ACC112 (cell line): ENCODE data around the gene JOSD2.

Experiments used
- H2AFZ ChIP-seq: fragments of 200-600 bp; sonication (generic); one replicate; pipeline ENCODE4 v1.6.0; 2017; ENCODE audit warnings: antibody characterized with exemption, low read length; ENCODE audit not compliant: unreplicated experiment
- H3K27ac ChIP-seq: fragments of 200-600 bp; sonication (generic); 2 replicates; pipeline ENCODE4 v1.5.1; 2014; ENCODE audit warnings: low read depth, mild to moderate bottlenecking, antibody characterized with exemption, low read length, moderate library complexity
- H3K27me3 ChIP-seq: fragments of 200-600 bp; sonication (generic); 2 replicates; pipeline ENCODE4 v1.6.1; 2014; ENCODE audit warnings: mild to moderate bottlenecking, antibody characterized with exemption, low read length, moderate library complexity, mixed read lengths; ENCODE audit not compliant: insufficient read depth
- H3K36me3 ChIP-seq: fragments of 200-600 bp; sonication (generic); 2 replicates; pipeline ENCODE4 v1.6.1; 2016; ENCODE audit warnings: mild to moderate bottlenecking, antibody characterized with exemption, low read length, moderate library complexity, mixed read lengths; ENCODE audit not compliant: insufficient read depth
- H3K4me1 ChIP-seq: fragments of 200-600 bp; sonication (generic); one replicate; pipeline ENCODE4 v1.6.1; 2016; ENCODE audit warnings: low read length, mixed read lengths; ENCODE audit not compliant: insufficient read depth, unreplicated experiment, control insufficient read depth
- H3K4me3 ChIP-seq: fragments of 200-600 bp; sonication (generic); 2 replicates; pipeline ENCODE4 v1.5.1; 2014; ENCODE audit warnings: mild to moderate bottlenecking, low read depth, low read length
- H3K79me2 ChIP-seq: fragments of 200-600 bp; sonication (generic); one replicate; pipeline ENCODE4 v1.6.0; 2016; ENCODE audit warnings: low read length; ENCODE audit not compliant: control insufficient read depth, unreplicated experiment, insufficient read depth

Gene JOSD2

DNA sequence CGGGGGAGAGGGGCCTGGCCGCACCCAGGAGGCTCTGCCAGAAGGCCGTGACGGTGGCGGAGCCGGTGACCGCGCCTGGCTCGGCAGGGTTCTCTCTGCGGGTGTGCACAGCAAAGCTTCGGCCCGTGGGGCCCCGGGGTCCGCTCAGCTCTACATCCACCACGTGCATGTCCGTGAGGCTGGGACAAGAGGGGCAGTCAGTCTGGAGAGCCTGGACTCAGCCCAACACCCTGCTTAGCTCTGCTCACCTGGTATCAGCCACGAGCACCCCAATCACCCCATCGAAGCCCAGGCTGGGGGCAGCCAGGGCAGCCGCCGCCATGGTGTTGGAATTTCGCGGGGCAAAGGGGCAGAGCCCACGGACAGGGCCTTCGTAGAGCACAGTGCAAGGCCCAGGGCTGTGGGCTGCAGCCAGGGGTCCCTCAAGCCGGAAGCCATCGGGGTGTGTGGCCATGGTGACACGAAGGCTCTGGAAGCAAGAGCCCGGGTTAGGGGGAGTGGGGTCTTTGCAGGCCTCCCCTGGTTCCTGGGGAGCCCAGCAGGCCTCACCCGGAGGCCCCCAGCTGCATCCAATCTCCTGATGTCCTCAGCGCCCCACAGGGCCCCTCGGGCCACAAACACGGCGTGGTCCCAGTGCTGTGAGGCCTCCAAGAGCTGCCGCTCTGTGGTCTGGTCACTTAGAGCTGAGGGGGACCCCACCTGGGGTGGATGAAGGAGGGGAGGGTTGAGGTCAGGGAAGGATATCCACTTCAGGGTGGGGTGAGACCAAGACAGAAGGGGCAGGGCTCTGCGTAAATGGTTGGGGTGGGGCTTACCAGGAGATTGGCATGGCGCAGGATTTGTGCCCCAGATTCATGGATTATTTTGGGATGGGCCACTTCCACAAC is 1.4 kb upstream of the JOSD2 start:
- Histone ChIP-seq H3K4me1 (no peaks in the 10 kb centered on the region), H3K27me3 (no peaks in the 10 kb centered on the region), H3K4me3 (peak overlapping the region; percentile 96), H3K79me2 (peaks cover 9% of the 10 kb centered on the region), H3K36me3 (no peaks in the 10 kb centered on the region), H3K27ac (no peak overlapping the region), H2AFZ (no peak overlapping the region)

DNA sequence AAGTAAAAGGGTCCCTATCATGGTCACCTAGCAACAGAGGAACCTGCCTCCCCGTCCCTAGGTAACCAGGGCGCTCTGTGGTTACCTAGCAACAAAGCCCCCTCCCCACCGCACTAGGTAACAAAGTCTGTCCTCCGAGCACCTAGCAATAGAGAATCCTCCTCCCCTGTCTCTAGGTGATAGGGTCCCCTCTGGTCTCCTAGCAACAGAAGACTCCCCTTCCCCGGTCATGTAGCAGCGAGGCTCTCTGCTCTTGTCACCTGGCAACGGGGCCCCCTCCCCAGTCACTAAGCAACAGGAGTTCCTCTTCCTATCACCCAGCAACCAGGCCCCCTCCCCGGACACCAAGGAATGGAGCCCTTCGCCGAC is 307 bp downstream of the JOSD2 start:
- Histone ChIP-seq H3K4me1 (no peaks in the 10 kb centered on the region), H3K27me3 (no peaks in the 10 kb centered on the region), H3K36me3 (no peaks in the 10 kb centered on the region), H3K27ac (peak overlapping the region; percentile 29; the same call in 1 of the 2 replicates), H2AFZ (peak overlapping the region; percentile 69), H3K79me2 (peaks cover 9% of the 10 kb centered on the region), H3K4me3 (peak overlapping the region; percentile 96)

DNA sequence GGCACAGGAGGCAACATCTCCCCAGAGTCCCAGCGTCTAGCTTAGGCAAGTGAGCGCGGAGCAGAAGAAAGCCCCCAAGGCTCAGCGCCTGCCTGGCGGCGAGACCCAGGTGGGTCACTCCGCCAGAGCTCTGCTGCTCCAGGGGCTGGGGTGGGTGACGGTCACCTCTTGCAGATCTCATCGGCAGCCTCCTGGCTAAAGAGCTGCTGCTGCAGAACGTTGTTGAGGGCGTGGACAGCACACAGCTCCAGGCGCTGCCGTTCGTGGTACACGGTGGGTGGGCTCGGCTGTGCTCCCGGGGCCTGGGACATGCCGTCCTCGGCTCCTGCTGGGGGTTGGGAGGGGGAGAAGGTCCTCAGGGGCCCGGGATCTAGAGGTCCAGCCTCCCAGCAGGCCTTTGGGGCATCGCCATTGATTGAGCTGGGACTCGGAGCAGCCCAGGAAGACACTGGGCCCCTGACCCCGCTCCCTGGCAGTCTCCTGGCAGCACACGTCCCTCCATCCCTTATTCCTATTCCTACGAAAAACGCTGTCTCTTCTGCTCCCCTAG is 795 bp downstream of the JOSD2 start:
- Histone ChIP-seq H3K4me1 (no peaks in the 10 kb centered on the region), H3K36me3 (no peaks in the 10 kb centered on the region), H3K27ac (no peak overlapping the region), H3K27me3 (no peaks in the 10 kb centered on the region), H3K4me3 (peak overlapping the region; percentile 96), H3K79me2 (peaks cover 9% of the 10 kb centered on the region), H2AFZ (peak overlapping the region; percentile 69)

DNA sequence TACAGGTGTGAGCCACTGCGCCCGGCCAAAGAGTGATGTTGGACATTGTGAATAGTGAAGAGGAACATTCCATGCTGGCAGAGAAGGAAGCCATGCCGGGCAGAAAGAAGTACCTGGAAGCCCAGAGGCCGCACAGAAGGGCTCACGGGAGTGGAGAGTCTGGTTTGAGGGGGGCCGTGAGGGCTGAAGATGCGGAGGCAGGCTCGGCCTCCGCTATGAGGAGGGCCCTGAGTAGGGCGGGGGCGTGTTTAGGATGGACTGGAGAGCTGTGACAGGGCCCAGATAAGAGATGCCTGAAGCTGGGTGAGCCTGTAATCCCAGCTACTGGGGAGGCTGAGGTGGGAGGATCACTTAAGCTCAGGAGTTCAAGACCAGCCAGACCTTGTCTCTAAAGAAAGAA is 1.6 kb downstream of the JOSD2 start:
- Histone ChIP-seq H3K27ac (no peak overlapping the region), H3K36me3 (no peaks in the 10 kb centered on the region), H2AFZ (no peak overlapping the region), H3K27me3 (no peaks in the 10 kb centered on the region), H3K4me1 (no peaks in the 10 kb centered on the region), H3K4me3 (no peak overlapping the region), H3K79me2 (peaks cover 9% of the 10 kb centered on the region)

DNA sequence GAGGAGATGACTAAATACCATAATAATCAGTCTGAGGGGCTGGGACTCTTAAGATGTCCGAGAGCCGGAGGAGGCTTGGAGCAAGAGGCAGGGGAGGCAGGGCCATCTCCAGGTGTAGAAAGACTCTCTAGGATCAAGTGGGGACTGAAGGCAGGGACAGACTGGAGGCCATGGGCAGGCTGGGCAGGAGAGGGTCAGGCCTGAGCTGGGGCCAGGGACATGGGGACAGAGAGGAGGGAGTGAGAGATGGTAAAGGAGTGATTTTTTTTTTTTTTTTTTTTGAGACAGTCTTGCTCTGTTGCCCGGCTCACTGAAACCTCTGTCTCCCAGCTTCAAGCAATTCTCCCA is 2.2 kb downstream of the JOSD2 start:
- no peak overlapping the region for H3K27ac ChIP-seq
- H3K36me3 ChIP-seq, result no peaks in the 10 kb centered on the region
- no peak overlapping the region for H2AFZ ChIP-seq
- H3K79me2 ChIP-seq, result peaks cover 9% of the 10 kb centered on the region
- H3K4me3 ChIP-seq, result no peak overlapping the region
- no peaks in the 10 kb centered on the region for H3K4me1 ChIP-seq
- H3K27me3 ChIP-seq, result no peaks in the 10 kb centered on the region

DNA sequence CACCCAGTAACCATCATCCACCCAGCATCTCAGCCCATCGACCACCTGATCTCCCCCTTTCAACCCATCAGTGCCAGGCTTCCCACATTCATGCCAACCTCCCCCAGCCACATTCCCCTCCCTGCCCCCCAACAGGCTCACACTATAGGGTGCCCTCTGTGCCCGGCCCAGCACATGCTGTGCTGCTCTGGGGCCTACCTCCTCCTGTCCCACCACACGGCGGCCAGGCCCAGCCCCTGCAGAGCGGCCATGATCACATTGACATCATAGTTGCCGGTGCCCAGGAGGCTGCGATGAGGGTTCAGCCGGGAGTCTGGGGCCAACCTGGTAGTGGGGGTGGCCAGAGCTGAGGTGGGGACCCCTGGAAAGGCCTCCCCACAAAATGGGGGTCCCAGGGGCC is 3.6 kb downstream of the JOSD2 start:
- H3K79me2 ChIP-seq, result peaks cover 9% of the 10 kb centered on the region
- H3K27ac ChIP-seq, result no peak overlapping the region
- H3K4me1 ChIP-seq, result no peaks in the 10 kb centered on the region
- H3K27me3 ChIP-seq, result no peaks in the 10 kb centered on the region
- no peak overlapping the region for H2AFZ ChIP-seq
- no peak overlapping the region for H3K4me3 ChIP-seq
- H3K36me3 ChIP-seq, result no peaks in the 10 kb centered on the region

DNA sequence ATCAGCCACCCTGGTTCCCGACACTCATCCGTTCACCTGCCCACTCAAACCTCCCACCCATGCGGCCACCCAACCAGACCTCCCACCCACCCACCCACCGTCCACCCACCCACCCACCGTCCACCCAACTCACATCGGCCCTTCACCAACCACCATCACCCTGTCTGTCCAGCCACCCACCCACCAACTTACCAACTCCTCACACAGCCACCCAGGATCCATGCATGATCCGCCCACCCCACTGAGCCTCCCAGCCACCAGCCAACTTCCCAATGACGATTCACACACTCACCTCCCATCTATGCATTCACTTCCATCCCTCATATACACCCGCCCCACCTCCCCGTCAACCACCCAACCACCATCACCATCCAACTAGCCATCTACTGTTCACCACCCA is 4.3 kb downstream of the JOSD2 start:
- Histone ChIP-seq H3K79me2 (peaks cover 6% of the 10 kb centered on the region), H3K4me3 (no peak overlapping the region), H3K27ac (no peak overlapping the region), H3K36me3 (no peaks in the 10 kb centered on the region), H2AFZ (no peak overlapping the region), H3K4me1 (no peaks in the 10 kb centered on the region), H3K27me3 (no peaks in the 10 kb centered on the region)

DNA sequence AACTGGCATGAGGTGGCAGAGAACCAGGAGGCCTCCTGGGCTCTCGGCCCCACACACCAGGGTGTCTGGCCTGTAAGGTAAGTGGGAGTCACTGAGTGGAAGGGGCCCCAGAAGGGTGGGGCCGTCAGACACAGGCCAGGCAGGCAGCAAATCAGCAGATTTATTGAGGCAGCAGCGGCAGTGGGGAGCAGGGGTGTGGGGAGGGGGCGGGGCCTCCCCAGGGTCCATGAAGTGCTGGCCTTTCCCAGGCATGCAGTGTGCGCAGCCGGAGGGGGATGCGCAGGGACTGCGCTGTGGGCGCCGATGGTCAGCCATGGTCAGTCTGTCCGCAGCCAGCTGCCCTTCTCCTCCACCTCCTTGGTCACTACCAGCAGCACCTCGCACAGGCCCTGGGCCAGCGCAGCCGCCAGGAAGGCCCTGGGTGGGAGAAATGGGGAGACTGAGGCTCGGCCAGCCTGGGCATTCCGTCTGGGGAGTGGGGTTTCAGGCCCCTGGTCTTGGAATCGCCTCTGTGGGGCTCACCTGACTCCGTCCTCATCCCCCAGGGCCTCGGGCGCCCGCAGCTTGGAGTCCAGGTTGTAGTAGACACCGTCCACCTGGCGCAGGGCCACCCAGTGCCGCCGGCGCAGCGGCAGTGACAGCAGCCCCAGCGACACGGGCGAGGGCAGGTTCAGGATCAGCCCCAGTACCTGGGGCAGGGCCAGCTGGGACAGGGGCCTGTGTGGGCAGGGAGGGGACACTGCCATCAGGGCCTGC is 5.0 kb downstream of the JOSD2 start:
- H2AFZ ChIP-seq, result no peak overlapping the region
- no peaks in the 10 kb centered on the region for H3K27me3 ChIP-seq
- H3K79me2 ChIP-seq, result peaks cover 6% of the 10 kb centered on the region
- H3K4me1 ChIP-seq, result no peaks in the 10 kb centered on the region
- H3K36me3 ChIP-seq, result no peaks in the 10 kb centered on the region
- no peak overlapping the region for H3K27ac ChIP-seq
- H3K4me3 ChIP-seq, result no peak overlapping the region

DNA sequence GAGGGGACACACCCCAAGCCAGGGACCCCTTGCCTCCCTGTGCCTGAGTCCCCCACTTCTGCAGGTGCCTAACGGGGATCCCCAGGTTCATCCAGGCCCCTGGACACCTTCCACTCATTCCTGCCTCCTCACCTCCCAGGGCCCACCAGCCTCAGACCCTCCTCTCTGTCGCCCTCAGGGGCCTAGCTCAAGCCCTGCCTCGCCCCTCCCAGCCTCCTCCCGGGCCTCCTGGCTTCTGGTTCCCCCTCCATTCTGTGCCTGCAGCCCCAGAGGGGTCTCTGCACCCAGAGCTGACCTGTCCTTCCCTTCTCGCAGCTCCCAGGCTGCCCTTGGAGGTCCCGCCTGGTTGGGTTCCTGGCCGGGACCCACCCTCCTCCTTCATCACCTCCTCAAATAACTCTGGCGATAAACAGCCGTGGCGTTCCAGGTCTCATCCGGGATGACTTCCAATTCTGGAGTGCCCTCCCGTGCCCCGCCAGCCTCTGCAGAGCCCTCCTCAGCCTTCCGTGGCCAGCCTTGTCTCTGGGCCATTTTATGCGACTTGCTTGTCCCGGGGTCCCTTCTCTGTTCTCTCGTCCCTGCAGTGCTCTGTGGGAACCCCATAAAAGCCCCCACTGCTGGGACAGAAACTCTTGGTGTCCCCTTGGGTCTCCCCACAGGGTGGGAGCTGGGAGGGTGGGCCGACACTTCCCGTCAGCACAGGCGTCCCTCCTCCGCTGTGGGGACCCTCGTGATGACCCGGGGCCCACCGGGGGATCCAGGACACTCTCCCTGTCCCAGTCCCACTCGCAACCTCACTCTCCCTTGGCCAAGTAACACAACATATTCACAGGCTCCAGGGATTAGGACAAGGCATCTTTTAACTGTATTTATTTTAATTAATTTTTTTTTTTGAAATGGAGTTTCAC is 9.2 kb downstream of the JOSD2 start:
- Histone ChIP-seq H3K79me2 (no peaks in the 10 kb centered on the region), H3K4me1 (no peaks in the 10 kb centered on the region), H3K27me3 (peaks cover 3% of the 10 kb centered on the region; the same call in 1 of the 2 replicates), H2AFZ (no peak overlapping the region), H3K4me3 (no peak overlapping the region), H3K27ac (no peak overlapping the region), H3K36me3 (no peaks in the 10 kb centered on the region)

DNA sequence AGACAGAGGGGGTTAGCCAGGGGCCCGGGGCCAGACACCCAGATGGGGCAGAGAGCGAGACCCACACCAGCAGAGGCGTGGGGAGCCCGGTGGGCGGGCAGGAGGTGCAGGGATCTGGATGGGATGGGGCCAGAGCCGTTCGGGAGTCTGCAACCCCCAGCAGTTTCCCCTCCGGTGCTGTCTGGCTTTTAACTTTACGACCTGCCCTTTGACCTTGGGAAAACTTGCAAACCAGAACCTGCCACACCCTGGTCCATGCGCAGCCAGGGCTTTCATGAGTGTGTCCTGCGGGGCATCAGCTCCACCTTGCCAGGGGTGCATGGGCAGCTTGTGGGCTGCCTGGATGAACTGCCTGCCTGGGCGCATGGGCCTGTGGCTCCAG is 9.8 kb downstream of the JOSD2 start:
- Histone ChIP-seq H3K27me3 (peaks cover 3% of the 10 kb centered on the region; the same call in 1 of the 2 replicates), H3K27ac (no peak overlapping the region), H3K36me3 (no peaks in the 10 kb centered on the region), H2AFZ (no peak overlapping the region), H3K4me3 (no peak overlapping the region), H3K79me2 (no peaks in the 10 kb centered on the region), H3K4me1 (no peaks in the 10 kb centered on the region)
